Kidney (tissue), 14 donors: Measurements from ENCODE around the gene PPOX. TPM values are rescaled to one million over a fixed set of nuclear protein-coding genes. Genes with fewer than 3 reads are reported as not detected.
A peak's percentile ranks its signal among the peaks of the same experiment; 100 is the strongest.

ENCODE experiments used
- DNase-seq, 5 donors: peaks; one replicate each; pipeline ENCODE4 v3.0.0-alpha.2; 2013 to 2020
- FAIRE-seq: peaks from 2 replicates; lab custom pipeline; 2012; peaks lifted over from hg19 to GRCh38; lab: Jason Lieb, UNC
- H3K27ac ChIP-seq, 2 donors: one replicate each; pipeline ENCODE4 v1.7.0; 2013; ENCODE audit warnings: low read depth in 2 of 2, low read length in 2 of 2, inconsistent platforms in 1 of 2
- H3K27me3 ChIP-seq: one replicate; pipeline ENCODE4 v1.7.1; 2013; ENCODE audit warnings: low read length, inconsistent platforms; ENCODE audit not compliant: control insufficient read depth, insufficient read depth
- H3K36me3 ChIP-seq, 3 donors: one replicate each; pipeline versions ENCODE4 v1.7.0 to v1.7.1; 2013; ENCODE audit warnings: low read length in 3 of 3, control low read depth in 1 of 3, inconsistent platforms in 1 of 3; ENCODE audit not compliant: insufficient read depth in 3 of 3, control insufficient read depth in 2 of 3
- H3K4me1 ChIP-seq, 3 donors: one replicate each; pipeline versions ENCODE4 v1.7.0 to v1.7.1; 2013; ENCODE audit warnings: low read length in 3 of 3, inconsistent platforms in 1 of 3, low read depth in 1 of 3; ENCODE audit not compliant: control insufficient read depth in 2 of 3, insufficient read depth in 2 of 3
- H3K4me3 ChIP-seq, 3 donors: one replicate each; pipeline versions ENCODE4 v1.7.0 to v1.8.1; 2013; ENCODE audit warnings: low read length in 3 of 3, control low read depth in 1 of 3, inconsistent platforms in 1 of 3
- H3K9ac ChIP-seq, 3 donors: one replicate each; pipeline versions ENCODE4 v1.7.0 to v1.7.1; 2013; ENCODE audit warnings: low read length in 3 of 3, control low read depth in 1 of 3, inconsistent platforms in 1 of 3
- H3K9me3 ChIP-seq, 3 donors: one replicate each; pipeline versions ENCODE4 v1.7.0 to v1.7.1; 2013; ENCODE audit warnings: low read length in 3 of 3, control low read depth in 1 of 3, inconsistent platforms in 1 of 3; ENCODE audit not compliant: control insufficient read depth in 2 of 3, insufficient read depth in 1 of 3
- intact Hi-C: fragments of 100-400 bp; cut with DNase I; formaldehyde crosslinking; loops from one replicate; pipeline ENCODE4 v1.11.1; 2022
- polyA plus RNA-seq: library from polyadenylated mRNA; stranded (reverse); fragments of 350-450 nt; fragmentation: Illumina TruSeq; extraction: RNeasy Lipid Tissue Mini Kit (QIAGEN cat#74804); gene quantifications from one replicate; pipeline ENCODE4 v1.2.3, GENCODE V29; 2014; ENCODE audit warnings: low read depth, low replicate concordance; ENCODE audit not compliant: insufficient read depth
- total RNA-seq: library from RNA; stranded (reverse); fragmentation: NEBNext Ultra II Directional; extraction: Animal tissue kit (Norgen Biotek cat#: 25700); gene quantifications from one replicate; pipeline ENCODE4 v1.2.1, GENCODE V29; 2021
- TF ChIP-seq, protein P1 (sequence below): IDR thresholded peaks from 3 replicates; pipeline ENCODE4 v1.5.1; 2012; ENCODE audit warnings: mild to moderate bottlenecking, moderate library complexity, borderline replicate concordance; ENCODE audit not compliant: insufficient read depth; ENCODE audit errors: extremely low read depth
- donor health status: control.
- donor health status: control.
- donor health status: control.
- donor health status: control.
- donor health status: control.
- donor health status: DM: yes; HTN: yes; CAD: no.
- donor health status: Normal renal cell carcinoma (clear cell type).

Gene PPOX
- total and polyA plus RNA-seq, 2 donors from 2014 or later: 23.6 to 29.4 TPM

DNA sequence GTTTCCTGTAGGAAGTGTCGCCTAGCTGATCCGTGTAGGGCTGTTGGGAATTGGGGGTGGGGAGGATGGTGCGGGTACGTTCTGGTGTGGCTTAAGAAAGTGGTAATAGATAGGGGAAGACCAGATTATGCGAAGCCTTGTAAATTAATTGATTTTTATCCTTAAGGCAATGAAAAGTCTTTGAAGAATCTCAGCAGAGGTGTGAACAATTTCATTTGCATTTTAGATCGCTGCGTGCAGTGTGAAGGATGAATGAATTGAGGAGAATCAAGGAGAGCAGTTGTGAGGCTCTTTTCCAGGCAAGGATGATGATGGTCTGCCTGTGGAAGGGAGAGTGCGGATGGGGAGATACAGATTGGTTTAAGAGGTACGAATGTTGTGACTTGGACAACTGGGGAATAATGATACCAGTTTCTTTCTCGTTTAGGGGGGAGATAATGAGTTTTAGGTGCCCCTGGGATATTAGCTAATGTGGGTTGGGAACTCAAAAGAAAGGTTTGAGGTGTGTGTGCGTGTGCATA, 32.9 kb upstream of the PPOX start:
- Histone ChIP-seq H3K9me3 (no peaks in the 10 kb centered on the region), H3K36me3 (peaks cover 0 to 9% (median 5%) of the 10 kb centered on the region in 3 donors), H3K27ac (peak overlapping the region; percentile 96 to 99), H3K4me1 (peaks cover 3 to 16% (median 7%) of the 10 kb centered on the region in 3 donors), H3K9ac (peak overlapping the region; percentile 81 to 97 (median 96)), H3K4me3 (peak overlapping the region; percentile 94 to 96 (median 94)), H3K27me3 (no peaks in the 10 kb centered on the region)
- FAIRE-seq: no peak
- intact Hi-C loops: no loop called here
- DNase-seq: no peak
- TF ChIP-seq, protein P1, sequence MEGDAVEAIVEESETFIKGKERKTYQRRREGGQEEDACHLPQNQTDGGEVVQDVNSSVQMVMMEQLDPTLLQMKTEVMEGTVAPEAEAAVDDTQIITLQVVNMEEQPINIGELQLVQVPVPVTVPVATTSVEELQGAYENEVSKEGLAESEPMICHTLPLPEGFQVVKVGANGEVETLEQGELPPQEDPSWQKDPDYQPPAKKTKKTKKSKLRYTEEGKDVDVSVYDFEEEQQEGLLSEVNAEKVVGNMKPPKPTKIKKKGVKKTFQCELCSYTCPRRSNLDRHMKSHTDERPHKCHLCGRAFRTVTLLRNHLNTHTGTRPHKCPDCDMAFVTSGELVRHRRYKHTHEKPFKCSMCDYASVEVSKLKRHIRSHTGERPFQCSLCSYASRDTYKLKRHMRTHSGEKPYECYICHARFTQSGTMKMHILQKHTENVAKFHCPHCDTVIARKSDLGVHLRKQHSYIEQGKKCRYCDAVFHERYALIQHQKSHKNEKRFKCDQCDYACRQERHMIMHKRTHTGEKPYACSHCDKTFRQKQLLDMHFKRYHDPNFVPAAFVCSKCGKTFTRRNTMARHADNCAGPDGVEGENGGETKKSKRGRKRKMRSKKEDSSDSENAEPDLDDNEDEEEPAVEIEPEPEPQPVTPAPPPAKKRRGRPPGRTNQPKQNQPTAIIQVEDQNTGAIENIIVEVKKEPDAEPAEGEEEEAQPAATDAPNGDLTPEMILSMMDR: no peak

DNA sequence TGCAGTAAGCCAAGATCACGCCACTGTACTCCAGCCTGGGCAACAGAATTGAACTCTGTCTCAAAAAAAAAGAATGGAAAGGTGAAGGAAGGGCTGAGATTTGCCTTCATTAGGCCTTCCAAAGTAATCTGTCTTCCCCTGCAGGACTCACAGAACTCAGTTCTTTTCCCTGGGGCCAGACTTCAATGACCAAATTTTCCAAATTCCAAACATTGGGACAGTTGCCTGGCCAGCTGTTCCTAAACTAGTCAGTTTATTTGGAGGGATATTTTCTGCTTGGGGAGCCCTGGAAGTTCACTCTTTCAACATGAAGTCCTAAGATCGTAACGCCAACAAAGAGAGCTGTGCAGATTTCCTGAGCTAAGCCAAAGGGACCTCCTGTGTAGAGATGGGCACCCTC, 28.3 kb upstream of the PPOX start:
- intact Hi-C loops: no loop called here
- no peaks in the 10 kb centered on the region for H3K9me3 ChIP-seq
- peak in 1 of 5 donors; percentile 29 for DNase-seq
- TF ChIP-seq, protein P1: no peak
- H3K27me3 ChIP-seq: no peaks in the 10 kb centered on the region
- no peak for FAIRE-seq
- H3K9ac ChIP-seq: no peak overlapping the region
- H3K4me1 ChIP-seq: peaks cover 0 to 13% (median 3%) of the 10 kb centered on the region in 3 donors
- no peaks in the 10 kb centered on the region for H3K36me3 ChIP-seq
- no peak overlapping the region for H3K27ac ChIP-seq
- no peak overlapping the region for H3K4me3 ChIP-seq

DNA sequence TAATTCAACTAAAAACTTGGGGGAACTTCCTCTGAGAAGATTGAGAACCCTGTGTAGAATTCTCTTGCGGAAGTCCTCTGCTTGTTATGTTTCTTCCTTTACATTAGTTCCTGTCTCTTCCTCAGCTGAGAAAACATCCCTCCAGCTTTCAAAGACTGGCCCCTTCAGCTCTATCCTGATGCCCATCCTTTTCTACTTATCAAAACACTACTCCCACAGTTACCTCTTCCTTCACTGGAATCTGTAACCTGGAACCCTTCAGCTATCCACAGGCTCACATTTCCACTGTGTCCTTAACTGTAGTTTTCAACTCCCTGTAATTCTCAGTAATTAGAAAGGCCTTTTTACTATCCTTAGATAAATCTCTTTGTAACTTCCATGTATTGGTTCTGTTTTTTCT, 27.8 kb upstream of the PPOX start:
- peaks cover 0 to 10% (median 3%) of the 10 kb centered on the region in 3 donors for H3K4me1 ChIP-seq
- no peaks in the 10 kb centered on the region for H3K9me3 ChIP-seq
- no peak for FAIRE-seq
- H3K27ac ChIP-seq: no peak overlapping the region
- no peaks in the 10 kb centered on the region for H3K27me3 ChIP-seq
- peak in 3 of 5 donors; percentile 28 to 73 (median 69) for DNase-seq
- TF ChIP-seq, protein P1: no peak
- no peaks in the 10 kb centered on the region for H3K36me3 ChIP-seq
- H3K4me3 ChIP-seq: no peak overlapping the region
- H3K9ac ChIP-seq: no peak overlapping the region
- intact Hi-C loops: no loop called here

DNA sequence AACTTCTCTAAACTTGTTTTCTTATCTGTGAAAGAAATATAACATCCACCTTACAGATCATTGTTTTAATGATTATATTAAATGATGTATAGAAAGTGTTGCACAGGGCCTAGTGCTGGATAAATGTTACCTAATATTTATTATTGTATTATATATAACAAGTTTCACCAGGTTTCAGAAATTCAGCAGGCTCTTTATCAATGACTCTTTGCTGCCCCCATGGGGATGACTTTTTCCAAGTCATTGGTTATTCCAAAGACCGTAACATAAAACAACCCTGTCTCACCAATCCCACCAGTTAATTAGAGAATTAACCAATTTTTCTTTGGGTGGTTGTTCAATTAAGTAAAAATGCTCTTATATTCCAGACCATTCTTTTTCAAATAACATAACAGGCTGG, 26.5 kb upstream of the PPOX start:
- no peaks in the 10 kb centered on the region for H3K27me3 ChIP-seq
- H3K9ac ChIP-seq: no peak overlapping the region
- H3K27ac ChIP-seq: no peak overlapping the region
- peaks cover 0 to 6% (median 0%) of the 10 kb centered on the region in 3 donors for H3K4me1 ChIP-seq
- TF ChIP-seq, protein P1: peak; percentile 36
- no peak overlapping the region for H3K4me3 ChIP-seq
- FAIRE-seq: no peak
- no peaks in the 10 kb centered on the region for H3K9me3 ChIP-seq
- H3K36me3 ChIP-seq: no peaks in the 10 kb centered on the region
- peak in 3 of 5 donors; percentile 33 to 69 (median 59) for DNase-seq
- intact Hi-C loops: no loop called here
